Measurements from ENCODE around the gene MMP10.

MMP10 gene

GRCh38 chr11:102788334-102788995, 8.0 kb upstream of the MMP10 start:
- no peak for DNase-seq (ENCODE audit: low read depth)
- no peak overlapping the region for H3K4me3 ChIP-seq (ENCODE audit: low read depth, low read length)
- TF ChIP-seq CTCF (IDR thresholded peaks at IDR 0.05; ENCODE audit: low read depth, low read length, missing control alignments) = no peak
- in situ Hi-C loops (cut with HindIII; ENCODE audit: low sequenced_read_pairs) = no loop called here

DNA sequence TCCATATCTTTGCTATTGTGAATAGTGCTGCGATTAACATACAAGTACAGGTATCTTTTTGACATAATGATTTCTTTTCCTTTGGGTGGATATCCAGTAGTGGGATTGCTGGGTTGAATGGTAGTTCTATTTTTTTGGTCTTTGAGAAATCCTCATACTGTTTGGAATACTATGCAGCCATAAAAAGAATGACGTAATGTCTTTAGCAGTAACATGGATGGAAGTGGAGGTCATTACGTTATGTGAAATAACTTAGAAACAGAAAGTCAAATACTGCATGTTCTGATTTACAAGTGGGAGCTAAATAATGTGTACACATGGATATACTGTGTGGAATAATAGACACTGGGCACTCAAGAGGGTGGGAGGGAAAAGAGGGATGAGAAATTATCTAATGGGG, 4.0 kb upstream of the MMP10 start:
- no peak for DNase-seq (ENCODE audit: low read depth)
- in situ Hi-C loops (cut with HindIII; ENCODE audit: low sequenced_read_pairs) = no loop called here
- H3K4me3 ChIP-seq (ENCODE audit: low read depth, low read length) = no peak overlapping the region
- no peak for TF ChIP-seq CTCF (IDR thresholded peaks at IDR 0.05; ENCODE audit: low read depth, low read length, missing control alignments)

DNA sequence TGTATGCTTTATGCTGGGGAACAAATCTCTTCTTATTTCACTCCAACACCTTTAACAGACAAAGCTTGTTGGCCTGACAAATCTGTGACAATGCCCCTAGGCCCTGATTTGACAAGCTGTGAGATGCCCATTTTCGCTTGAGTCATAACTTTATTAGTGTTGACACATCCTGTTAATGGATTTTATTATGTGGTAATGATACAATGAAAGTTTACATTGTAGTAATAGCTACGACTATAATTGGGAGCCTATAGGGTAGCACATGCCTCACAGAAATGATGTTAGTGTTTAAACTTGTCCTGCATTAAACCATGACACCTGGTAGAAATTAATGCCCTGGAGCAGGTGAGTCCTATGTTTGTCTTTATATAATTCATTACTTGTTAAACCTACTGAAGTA, 3.3 kb upstream of the MMP10 start:
- DNase-seq (ENCODE audit: low read depth) = no peak
- no peak for TF ChIP-seq CTCF (IDR thresholded peaks at IDR 0.05; ENCODE audit: low read depth, low read length, missing control alignments)
- in situ Hi-C loops (cut with HindIII; ENCODE audit: low sequenced_read_pairs) = no loop called here
- H3K4me3 ChIP-seq (ENCODE audit: low read depth, low read length) = no peak overlapping the region

DNA sequence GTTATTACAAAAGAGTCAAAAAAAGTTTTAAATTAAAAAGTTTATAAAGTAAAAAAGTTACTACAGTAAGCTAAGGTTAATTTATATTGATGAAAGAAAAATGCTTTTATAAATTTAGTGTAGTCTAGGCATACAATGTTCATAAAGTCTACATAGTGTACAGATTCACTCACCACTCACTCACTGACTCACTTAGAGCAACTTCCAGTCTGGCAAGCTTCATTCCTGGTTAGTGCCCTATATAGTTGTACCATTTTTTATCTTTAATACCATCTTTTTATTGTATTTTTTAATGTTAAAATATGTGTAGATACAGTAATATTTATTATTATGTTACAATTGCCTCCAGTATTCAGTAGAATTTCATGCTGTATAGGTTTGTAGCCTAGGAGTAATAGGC, 2.6 kb upstream of the MMP10 start:
- no peak overlapping the region for H3K4me3 ChIP-seq (ENCODE audit: low read depth, low read length)
- DNase-seq (ENCODE audit: low read depth) = no peak
- no peak for TF ChIP-seq CTCF (IDR thresholded peaks at IDR 0.05; ENCODE audit: low read depth, low read length, missing control alignments)
- in situ Hi-C loops (cut with HindIII; ENCODE audit: low sequenced_read_pairs) = no loop called here

DNA sequence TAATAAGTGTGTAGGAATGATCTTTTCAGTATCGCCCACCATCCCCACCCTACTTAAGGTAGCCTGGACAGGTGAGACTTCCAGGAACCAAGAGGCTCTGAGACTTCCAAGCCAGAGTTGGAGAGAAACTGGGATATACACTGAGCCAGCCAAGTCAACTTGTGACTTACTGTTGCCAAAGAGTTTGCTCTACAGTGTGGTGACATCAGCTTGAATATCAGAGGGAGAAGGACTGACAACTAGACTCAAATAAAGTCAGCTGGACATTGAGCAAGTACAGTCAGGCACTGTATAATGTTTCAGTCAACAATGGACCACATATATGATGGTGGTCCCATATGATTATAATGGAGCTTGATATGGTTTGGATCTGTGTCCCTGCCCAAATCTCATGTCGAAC, 1.2 kb upstream of the MMP10 start:
- in situ Hi-C loops (cut with HindIII; ENCODE audit: low sequenced_read_pairs) = no loop called here
- no peak for TF ChIP-seq CTCF (IDR thresholded peaks at IDR 0.05; ENCODE audit: low read depth, low read length, missing control alignments)
- DNase-seq (ENCODE audit: low read depth) = no peak
- no peak overlapping the region for H3K4me3 ChIP-seq (ENCODE audit: low read depth, low read length)

DNA sequence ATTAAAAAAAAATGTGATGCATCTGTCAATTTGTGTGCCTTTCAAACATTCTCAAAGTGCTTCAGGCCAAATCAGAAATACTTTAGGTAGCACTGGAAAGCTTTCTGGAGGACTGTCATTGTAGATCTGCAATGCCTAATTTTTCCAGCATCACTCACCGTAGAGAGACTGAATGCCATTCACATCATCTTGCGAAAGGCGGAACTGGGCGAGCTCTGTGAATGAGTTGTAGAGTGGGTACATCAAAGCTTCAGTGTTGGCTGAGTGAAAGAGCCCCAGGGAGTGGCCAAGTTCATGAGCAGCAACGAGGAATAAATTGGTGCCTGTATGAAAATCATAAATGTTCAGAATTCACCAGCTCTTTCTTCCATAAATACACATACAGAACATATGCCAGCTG, 4.0 kb downstream of the MMP10 start:
- TF ChIP-seq CTCF (IDR thresholded peaks at IDR 0.05; ENCODE audit: low read depth, low read length, missing control alignments) = no peak
- DNase-seq (ENCODE audit: low read depth) = no peak

More for the DNA sequence above, 4.0 kb downstream of the MMP10 start:
- H3K4me3 ChIP-seq (ENCODE audit: low read depth, low read length) = no peak overlapping the region
- in situ Hi-C loops (cut with HindIII; ENCODE audit: low sequenced_read_pairs) = no loop called here

All from astrocyte of the cerebellum (primary cell).